ENCODE results near the gene FAM120A.

The FAM120A gene

DNA sequence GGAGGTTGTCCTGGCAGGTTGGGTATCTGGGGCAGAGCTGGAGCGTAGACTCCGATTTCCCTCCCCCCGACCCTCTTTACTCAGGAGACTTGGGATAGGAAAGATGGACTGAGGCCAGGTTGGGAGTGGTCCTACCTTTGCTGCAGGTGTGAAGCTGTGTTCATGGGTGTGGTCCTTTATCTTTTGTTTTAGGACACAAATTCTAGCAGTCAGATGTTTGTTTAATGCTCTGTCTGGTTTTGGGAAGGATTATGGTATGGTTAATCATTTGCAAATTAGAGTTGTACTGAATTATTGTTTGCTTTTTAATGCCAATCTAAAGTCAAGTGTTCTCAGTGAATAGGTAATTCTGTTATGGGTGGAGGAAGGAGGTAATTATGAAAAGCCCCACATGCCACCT lies 16.0 kb downstream of the FAM120A start:
- in situ Hi-C loops (cut with HindIII; ENCODE audit: low sequenced_read_pairs), result no loop called here

- in situ Hi-C loops (cut with HindIII; ENCODE audit: low sequenced_read_pairs), result no loop called here
Measured at GRCh38 chr9:93468763-93469456, 17.4 kb downstream of the FAM120A start.

- in situ Hi-C loops (cut with HindIII; ENCODE audit: low sequenced_read_pairs), result no loop called here
Measured at GRCh38 chr9:93470391-93470790, 18.9 kb downstream of the FAM120A start.

- in situ Hi-C loops (cut with HindIII; ENCODE audit: low sequenced_read_pairs), result no loop called here
Measured at GRCh38 chr9:93471124-93471523, 19.6 kb downstream of the FAM120A start.

DNA sequence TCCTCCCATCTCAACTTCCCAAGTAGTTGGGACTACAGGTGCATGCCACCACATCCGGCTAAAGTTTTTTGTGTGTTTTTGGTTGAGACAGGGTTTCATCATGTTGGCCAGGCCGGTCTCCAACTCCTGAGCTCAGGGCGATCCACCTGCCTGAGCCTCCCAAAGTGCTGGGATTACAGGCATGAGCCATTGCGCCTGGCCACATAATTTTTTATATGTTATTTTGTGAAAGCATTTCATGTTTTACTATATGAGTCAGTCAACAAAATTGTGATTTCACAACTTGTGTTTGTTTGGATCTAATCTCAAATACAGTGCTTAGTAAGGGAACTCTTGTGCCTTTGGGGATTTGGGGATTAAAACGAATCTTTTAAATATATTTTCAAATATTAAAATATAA lies 21.9 kb downstream of the FAM120A start:
- in situ Hi-C loops (cut with HindIII; ENCODE audit: low sequenced_read_pairs), result no loop called here

DNA sequence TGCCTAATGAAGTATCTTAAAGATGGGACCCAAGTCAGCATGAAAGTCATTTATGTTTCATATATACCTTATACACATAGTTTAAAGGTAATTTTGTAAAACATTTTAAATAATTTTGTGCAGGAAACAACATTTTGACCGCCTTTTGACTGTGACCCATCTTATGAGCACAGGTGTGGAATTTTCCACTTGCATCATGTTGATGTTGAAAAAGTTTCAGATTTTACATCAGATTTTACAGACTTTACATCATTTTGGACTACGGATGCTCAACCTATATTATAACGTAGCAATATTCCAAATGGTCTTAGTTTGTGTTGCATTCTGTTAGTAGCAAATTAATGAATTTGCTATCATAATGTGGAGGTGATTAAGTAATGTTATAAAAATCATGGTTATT lies 23.6 kb downstream of the FAM120A start:
- in situ Hi-C loops (cut with HindIII; ENCODE audit: low sequenced_read_pairs), result no loop called here

DNA sequence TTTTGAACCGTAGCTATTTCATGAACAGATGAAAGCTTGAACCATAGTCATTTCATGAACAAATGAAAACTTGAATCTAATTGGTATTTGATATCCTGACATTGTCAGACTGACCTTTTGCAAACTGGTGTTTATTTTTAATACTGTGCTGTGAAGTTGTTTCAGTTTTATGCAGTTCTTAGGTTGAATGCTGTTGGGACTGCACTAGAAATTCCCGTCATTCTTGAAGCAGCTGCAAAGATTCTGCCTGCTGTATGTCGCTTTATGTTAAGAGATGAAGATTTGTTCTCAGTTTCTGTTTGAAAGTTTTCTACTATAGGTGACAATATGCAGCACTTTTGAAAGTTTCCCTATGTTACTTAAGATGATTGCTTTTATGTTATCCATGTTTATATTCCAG lies 24.4 kb downstream of the FAM120A start:
- in situ Hi-C loops (cut with HindIII; ENCODE audit: low sequenced_read_pairs), result no loop called here

GRCh38 chr9:93476924-93477323 lies 25.4 kb downstream of the FAM120A start:
- in situ Hi-C loops (cut with HindIII; ENCODE audit: low sequenced_read_pairs), result no loop called here

DNA sequence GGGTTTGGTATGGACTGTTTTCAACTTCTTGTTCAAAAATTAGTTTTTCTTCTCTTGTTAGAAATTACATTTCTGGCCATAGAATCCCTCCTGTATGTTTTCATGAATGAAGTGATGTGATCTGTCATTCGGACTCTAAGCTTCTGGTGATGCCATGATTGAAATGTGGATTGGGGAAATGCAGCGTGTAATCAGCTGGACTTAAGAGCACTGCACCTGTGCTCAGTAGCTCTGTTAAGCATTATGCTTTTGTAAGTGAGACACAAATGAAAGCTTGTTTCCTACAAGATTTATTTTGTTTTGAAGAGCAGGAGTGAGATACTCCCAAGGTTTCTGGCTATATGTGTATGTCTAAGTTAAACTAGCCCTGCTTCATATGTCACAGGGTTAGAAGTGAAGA lies 25.9 kb downstream of the FAM120A start:
- in situ Hi-C loops (cut with HindIII; ENCODE audit: low sequenced_read_pairs), result no loop called here

DNA sequence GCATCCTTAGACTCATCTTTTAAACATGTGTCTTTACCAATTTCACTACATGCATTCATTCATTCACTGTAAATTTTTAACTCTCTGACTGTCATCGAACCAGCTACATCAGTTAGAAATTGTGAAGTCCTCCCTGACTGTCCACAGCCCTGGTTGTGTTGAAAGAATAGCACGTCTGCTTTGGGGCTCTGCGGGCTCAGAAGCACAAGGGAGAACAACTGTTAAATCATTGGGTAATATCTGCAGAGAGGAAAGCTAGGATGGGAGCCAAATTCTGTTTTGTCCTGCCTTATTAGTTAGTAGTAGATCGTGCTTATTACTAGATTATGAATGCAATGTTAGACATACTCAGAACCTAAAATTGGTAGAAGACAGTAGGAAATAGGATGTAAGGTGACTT lies 28.2 kb downstream of the FAM120A start:
- in situ Hi-C loops (cut with HindIII; ENCODE audit: low sequenced_read_pairs), result no loop called here

DNA sequence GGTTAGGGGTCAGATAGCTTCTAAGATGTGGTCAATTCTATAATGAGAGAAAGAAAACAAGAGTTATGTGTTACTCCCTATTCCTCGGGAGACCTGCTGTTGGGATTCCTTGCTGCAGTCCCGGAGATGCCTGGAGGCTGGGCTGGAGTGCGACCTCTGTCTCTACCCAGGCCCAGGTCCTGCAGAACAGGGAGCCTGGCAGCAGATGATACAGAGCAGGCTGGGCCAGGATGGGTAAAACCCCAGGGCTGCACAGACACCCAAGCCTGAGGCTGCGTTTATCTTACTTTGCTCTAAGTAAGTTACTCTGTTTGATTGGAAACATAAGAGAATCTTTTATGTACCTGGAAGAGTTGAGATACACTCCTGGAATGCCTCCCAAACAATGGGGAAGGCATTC lies 28.8 kb downstream of the FAM120A start:
- in situ Hi-C loops (cut with HindIII; ENCODE audit: low sequenced_read_pairs), result no loop called here

DNA sequence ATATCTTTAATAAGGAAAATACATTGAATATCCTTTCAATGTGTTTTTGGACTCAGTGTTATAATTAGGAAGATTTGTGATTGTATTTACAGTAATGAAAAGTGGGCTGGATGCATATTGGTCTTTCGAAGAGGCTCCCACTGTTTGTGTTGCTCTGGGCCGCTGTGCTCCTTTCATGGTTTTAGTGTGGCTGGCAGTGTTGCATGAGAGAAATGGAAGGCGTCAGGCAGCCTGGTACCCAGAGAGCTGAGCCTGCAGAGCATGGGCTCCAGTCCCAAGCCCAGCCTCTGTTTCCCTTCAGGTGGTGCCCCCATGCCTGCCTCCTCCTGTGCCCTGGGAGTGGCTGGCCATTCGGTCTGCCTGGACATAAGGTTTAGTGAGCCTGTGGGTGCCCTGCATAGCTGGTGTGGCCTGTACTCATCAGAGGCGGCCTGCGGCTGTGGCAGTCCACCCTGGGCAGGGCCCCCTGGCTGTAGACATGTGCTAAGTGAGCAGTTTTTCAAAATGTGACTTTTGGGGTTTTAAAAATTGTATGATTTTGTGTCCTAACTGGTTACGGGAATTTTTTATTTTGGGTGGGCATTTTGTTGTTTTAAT lies 29.3 kb downstream of the FAM120A start:
- in situ Hi-C loops (cut with HindIII; ENCODE audit: low sequenced_read_pairs), result no loop called here

GRCh38 chr9:93483497-93483896 lies 32.0 kb downstream of the FAM120A start:
- in situ Hi-C loops (cut with HindIII; ENCODE audit: low sequenced_read_pairs), result no loop called here

- in situ Hi-C loops (cut with HindIII; ENCODE audit: low sequenced_read_pairs), result no loop called here
Measured at GRCh38 chr9:93486268-93486667, 34.8 kb downstream of the FAM120A start.

DNA sequence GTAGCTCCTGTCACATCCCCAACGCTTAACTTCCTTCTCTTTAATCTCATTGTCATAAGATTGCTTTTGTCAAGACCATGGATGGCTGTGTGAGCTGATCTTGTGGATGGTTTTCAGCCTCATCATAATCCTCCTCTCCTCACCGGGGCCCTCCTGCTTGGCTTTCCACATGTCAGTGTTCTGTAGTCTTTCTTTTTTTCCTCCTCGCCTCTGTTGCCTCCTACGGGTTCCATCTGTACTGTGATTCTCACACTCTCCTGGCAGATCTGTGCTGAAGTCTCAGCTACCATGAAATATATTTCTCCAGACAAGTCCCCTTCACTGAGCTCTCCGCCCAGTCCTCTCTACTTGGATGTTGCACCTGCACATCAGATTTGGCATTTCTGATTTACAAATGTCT lies 36.8 kb downstream of the FAM120A start:
- in situ Hi-C loops (cut with HindIII; ENCODE audit: low sequenced_read_pairs), result no loop called here

DNA sequence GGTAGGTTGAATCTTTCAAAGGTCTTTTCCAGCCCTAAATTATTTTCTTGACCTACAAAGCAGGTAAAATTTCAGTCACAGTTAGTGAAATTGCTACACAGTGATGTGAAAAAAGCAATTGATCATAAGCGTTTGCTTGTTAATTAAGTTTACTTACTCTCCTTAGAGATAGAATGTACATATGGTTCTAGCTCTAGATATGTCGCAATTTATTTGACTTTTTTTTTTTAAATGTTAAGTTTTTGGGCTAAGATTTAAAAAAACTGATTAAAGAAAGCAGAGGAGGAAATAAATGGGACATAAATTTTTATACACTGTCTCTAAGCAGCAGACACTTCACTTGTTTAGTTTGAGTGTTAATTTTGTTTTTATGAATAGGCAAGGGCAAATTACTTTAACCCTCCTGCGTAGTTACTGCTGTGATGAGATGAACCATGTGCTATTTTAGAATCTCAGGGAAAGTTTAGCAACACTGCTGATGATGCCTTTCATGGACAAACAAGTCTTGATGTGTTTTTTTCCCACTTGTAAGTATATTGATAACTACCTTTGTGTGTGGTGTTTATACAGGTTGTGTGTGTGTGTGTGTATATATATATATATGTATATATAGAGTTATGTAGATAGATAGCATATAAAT lies 40.2 kb downstream of the FAM120A start:
- in situ Hi-C loops (cut with HindIII; ENCODE audit: low sequenced_read_pairs), result no loop called here

- in situ Hi-C loops (cut with HindIII; ENCODE audit: low sequenced_read_pairs), result no loop called here
Measured at GRCh38 chr9:93492327-93492726, 40.8 kb downstream of the FAM120A start.

GRCh38 chr9:93493949-93494348 lies 42.5 kb downstream of the FAM120A start:
- in situ Hi-C loops (cut with HindIII; ENCODE audit: low sequenced_read_pairs), result no loop called here

DNA sequence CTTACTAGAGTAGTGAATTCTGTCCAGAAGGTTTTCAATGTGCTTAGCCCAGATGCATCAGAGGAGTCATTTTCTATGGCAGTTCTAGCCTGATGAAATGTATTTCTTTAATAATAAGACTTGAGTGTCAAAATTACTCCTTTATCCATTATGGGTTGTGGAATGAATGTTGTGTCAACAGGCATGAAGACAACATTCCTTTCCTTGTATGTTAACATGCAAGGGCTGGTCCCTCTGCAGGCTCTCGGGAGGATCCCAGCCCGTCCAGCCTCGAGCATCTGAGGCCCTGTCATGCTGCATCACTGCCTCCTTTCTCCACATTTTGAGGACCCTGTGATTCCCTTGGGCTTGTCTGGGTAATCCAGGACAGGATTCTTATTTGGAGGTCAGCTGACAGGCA lies 44.8 kb downstream of the FAM120A start:
- in situ Hi-C loops (cut with HindIII; ENCODE audit: low sequenced_read_pairs), result no loop called here

- in situ Hi-C loops (cut with HindIII; ENCODE audit: low sequenced_read_pairs), result no loop called here
Measured at GRCh38 chr9:93500571-93501298, 49.2 kb downstream of the FAM120A start.

DNA sequence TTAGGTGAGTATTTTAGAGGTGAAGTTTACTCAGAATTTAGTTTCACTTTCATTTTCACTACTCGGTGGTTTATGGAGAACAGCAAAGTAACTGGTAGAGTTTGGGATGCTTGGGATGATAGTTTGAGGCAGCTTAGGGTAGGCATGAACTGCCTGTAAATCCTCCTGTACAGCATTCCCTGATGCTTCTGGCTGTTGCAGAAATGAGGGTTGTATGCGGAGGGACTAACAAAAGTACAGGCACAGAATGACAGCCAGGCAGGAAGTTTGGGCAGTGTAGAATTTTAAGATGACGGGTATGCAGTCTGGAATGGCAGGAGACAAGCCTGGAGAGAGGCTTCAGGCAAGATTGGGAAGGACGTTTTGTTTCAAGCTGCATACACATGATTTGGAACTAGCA lies 49.9 kb downstream of the FAM120A start:
- in situ Hi-C loops (cut with HindIII; ENCODE audit: low sequenced_read_pairs), result no loop called here

- in situ Hi-C loops (cut with HindIII; ENCODE audit: low sequenced_read_pairs), result no loop called here
Measured at GRCh38 chr9:93503381-93503780, 51.9 kb downstream of the FAM120A start.

Measured in DLD1 (cell line).